Activated T-helper 17 cell treated with anti-CD3 and anti-CD28 coated beads, Interleukin-2, amount 50 U/mL, for 72 hours (primary cell): ENCODE results near the gene NELFCD. TPM values are rescaled to one million over a fixed set of nuclear protein-coding genes. Genes with fewer than 3 reads are reported as not detected.

Source experiments
- ATAC-seq: fragments of 150-1000 bp; cut with Tn5 transposase; replicated peaks from 2 replicates; pipeline ENCODE4 v1.10.0; 2021; ENCODE audit warnings: mild to moderate bottlenecking, moderate library complexity
- H3K27ac Mint-ChIP-seq: one replicate; pipeline ENCODE4 v1.8.0; 2022; ENCODE audit warnings: mixed read lengths
- H3K27me3 Mint-ChIP-seq: one replicate; pipeline ENCODE4 v1.8.0; 2022; ENCODE audit warnings: mixed read lengths
- H3K36me3 Mint-ChIP-seq: one replicate; pipeline ENCODE4 v1.8.0; 2022; ENCODE audit warnings: low read depth, mild to moderate bottlenecking, mixed read lengths
- H3K4me1 Mint-ChIP-seq: one replicate; pipeline ENCODE4 v1.8.0; 2022; ENCODE audit warnings: mixed read lengths
- H3K4me3 Mint-ChIP-seq: one replicate; pipeline ENCODE4 v1.8.0; 2022; ENCODE audit warnings: mild to moderate bottlenecking, mixed read lengths
- H3K9me3 Mint-ChIP-seq: one replicate; pipeline ENCODE4 v1.8.0; 2022; ENCODE audit warnings: mixed read lengths
- total RNA-seq, 2 donors: library from RNA; stranded (reverse); gene quantifications; one replicate each; pipeline ENCODE4 v1.2.3, GENCODE V29; 2022

The NELFCD gene
- total RNA-seq, 2 donors from 2014 or later = 92.7 to 124 TPM

- H3K27ac Mint-ChIP-seq = no peak overlapping the region
- no peaks in the 10 kb centered on the region for H3K4me1 Mint-ChIP-seq
- peaks cover 85% of the 10 kb centered on the region for H3K36me3 Mint-ChIP-seq
- no peak overlapping the region for H3K4me3 Mint-ChIP-seq
- no peak for ATAC-seq
- H3K9me3 Mint-ChIP-seq = no peaks in the 10 kb centered on the region
- no peaks in the 10 kb centered on the region for H3K27me3 Mint-ChIP-seq
Measured at GRCh38 chr20:58995461-58996225, 14.6 kb downstream of the NELFCD start.

GRCh38 chr20:58996226-58996611 is 15.2 kb downstream of the NELFCD start:
- no peak overlapping the region for H3K4me3 Mint-ChIP-seq
- peaks cover 81% of the 10 kb centered on the region for H3K36me3 Mint-ChIP-seq
- ATAC-seq = no peak
- no peak overlapping the region for H3K27ac Mint-ChIP-seq
- H3K27me3 Mint-ChIP-seq = no peaks in the 10 kb centered on the region
- H3K9me3 Mint-ChIP-seq = no peaks in the 10 kb centered on the region
- H3K4me1 Mint-ChIP-seq = no peaks in the 10 kb centered on the region

- Mint-ChIP-seq H3K4me1 (peaks cover under 1% of the 10 kb centered on the region), H3K9me3 (no peaks in the 10 kb centered on the region), H3K4me3 (no peak overlapping the region), H3K27me3 (no peaks in the 10 kb centered on the region), H3K27ac (no peak overlapping the region), H3K36me3 (peaks cover 71% of the 10 kb centered on the region)
- no peak for ATAC-seq
Measured at GRCh38 chr20:58997141-58997770, 16.2 kb downstream of the NELFCD start.

GRCh38 chr20:58998656-58999055 is 17.6 kb downstream of the NELFCD start:
- H3K27me3 Mint-ChIP-seq = no peaks in the 10 kb centered on the region
- no peaks in the 10 kb centered on the region for H3K9me3 Mint-ChIP-seq
- H3K4me1 Mint-ChIP-seq = peaks cover 15% of the 10 kb centered on the region
- H3K4me3 Mint-ChIP-seq = no peak overlapping the region
- H3K27ac Mint-ChIP-seq = no peak overlapping the region
- H3K36me3 Mint-ChIP-seq = peaks cover 57% of the 10 kb centered on the region
- ATAC-seq = no peak

GRCh38 chr20:59000326-59000725 is 19.3 kb downstream of the NELFCD start:
- H3K36me3 Mint-ChIP-seq = peaks cover 56% of the 10 kb centered on the region
- H3K27ac Mint-ChIP-seq = no peak overlapping the region
- no peaks in the 10 kb centered on the region for H3K9me3 Mint-ChIP-seq
- ATAC-seq = no peak
- H3K27me3 Mint-ChIP-seq = no peaks in the 10 kb centered on the region
- peaks cover 31% of the 10 kb centered on the region for H3K4me1 Mint-ChIP-seq
- H3K4me3 Mint-ChIP-seq = no peak overlapping the region

- H3K36me3 Mint-ChIP-seq = peaks cover 49% of the 10 kb centered on the region
- no peak overlapping the region for H3K4me3 Mint-ChIP-seq
- ATAC-seq = no peak
Measured at GRCh38 chr20:59001068-59001448, 20.0 kb downstream of the NELFCD start.

GRCh38 chr20:59001449-59002171 is 20.6 kb downstream of the NELFCD start:
- Mint-ChIP-seq H3K4me3 (no peak overlapping the region), H3K4me1 (peaks cover 38% of the 10 kb centered on the region), H3K27me3 (no peaks in the 10 kb centered on the region), H3K36me3 (peaks cover 43% of the 10 kb centered on the region), H3K9me3 (no peaks in the 10 kb centered on the region), H3K27ac (no peak overlapping the region)
- no peak for ATAC-seq

More at GRCh38 chr20:59001068-59001448, 20.0 kb downstream of the NELFCD start:
- H3K4me1 Mint-ChIP-seq = peaks cover 38% of the 10 kb centered on the region
- H3K27me3 Mint-ChIP-seq = no peaks in the 10 kb centered on the region
- no peak overlapping the region for H3K27ac Mint-ChIP-seq
- no peaks in the 10 kb centered on the region for H3K9me3 Mint-ChIP-seq

- no peak for ATAC-seq
- Mint-ChIP-seq H3K4me1 (peaks cover 38% of the 10 kb centered on the region), H3K27ac (peak overlapping the region; percentile 94), H3K27me3 (no peaks in the 10 kb centered on the region), H3K4me3 (no peak overlapping the region), H3K9me3 (no peaks in the 10 kb centered on the region), H3K36me3 (peaks cover 35% of the 10 kb centered on the region)
Measured at GRCh38 chr20:59002388-59002787, 21.3 kb downstream of the NELFCD start.

- Mint-ChIP-seq H3K27ac (peak overlapping the region; percentile 94), H3K36me3 (peaks cover 30% of the 10 kb centered on the region), H3K27me3 (no peaks in the 10 kb centered on the region), H3K4me3 (no peak overlapping the region), H3K9me3 (no peaks in the 10 kb centered on the region), H3K4me1 (peaks cover 38% of the 10 kb centered on the region)
- no peak for ATAC-seq
Measured at GRCh38 chr20:59002874-59003399, 21.9 kb downstream of the NELFCD start.

GRCh38 chr20:59003836-59004492 is 22.9 kb downstream of the NELFCD start:
- no peaks in the 10 kb centered on the region for H3K27me3 Mint-ChIP-seq
- peak overlapping the region; percentile 87 for H3K4me3 Mint-ChIP-seq
- H3K27ac Mint-ChIP-seq = peak overlapping the region; percentile 94
- H3K36me3 Mint-ChIP-seq = peaks cover 22% of the 10 kb centered on the region
- ATAC-seq = no peak
- no peaks in the 10 kb centered on the region for H3K9me3 Mint-ChIP-seq
- peaks cover 38% of the 10 kb centered on the region for H3K4me1 Mint-ChIP-seq

- Mint-ChIP-seq H3K27me3 (no peaks in the 10 kb centered on the region), H3K4me3 (peak overlapping the region; percentile 87), H3K4me1 (peaks cover 38% of the 10 kb centered on the region), H3K9me3 (no peaks in the 10 kb centered on the region), H3K36me3 (peaks cover 22% of the 10 kb centered on the region), H3K27ac (peak overlapping the region; percentile 94)
- ATAC-seq = no peak
Measured at GRCh38 chr20:59004493-59004762, 23.4 kb downstream of the NELFCD start.

- H3K9me3 Mint-ChIP-seq = no peaks in the 10 kb centered on the region
- H3K36me3 Mint-ChIP-seq = peaks cover 22% of the 10 kb centered on the region
- H3K27ac Mint-ChIP-seq = peak overlapping the region; percentile 94
- peak overlapping the region; percentile 87 for H3K4me3 Mint-ChIP-seq
- ATAC-seq = peak; percentile 59
- H3K27me3 Mint-ChIP-seq = no peaks in the 10 kb centered on the region
- H3K4me1 Mint-ChIP-seq = peaks cover 38% of the 10 kb centered on the region
Measured at GRCh38 chr20:59004763-59005522, 23.9 kb downstream of the NELFCD start.

- Mint-ChIP-seq H3K4me3 (peak overlapping the region; percentile 87), H3K27ac (peak overlapping the region; percentile 94), H3K27me3 (no peaks in the 10 kb centered on the region), H3K9me3 (no peaks in the 10 kb centered on the region), H3K4me1 (peaks cover 38% of the 10 kb centered on the region), H3K36me3 (peaks cover 18% of the 10 kb centered on the region)
- no peak for ATAC-seq
Measured at GRCh38 chr20:59005523-59006166, 24.6 kb downstream of the NELFCD start.
